NK-92 (cell line): ENCODE measurements around the gene GIGYF2.
"Not testable (repeated sequence)": the region's sequence is repeated elsewhere in the genome, so short reads cannot be mapped to it uniquely, and the experiment has no call there.

Experiments used
- DNase-seq: peaks from one replicate; lab custom pipeline; 2025; ENCODE audit not compliant: unreplicated experiment; lab: John Stamatoyannopoulos, UW

The GIGYF2 gene

GRCh38 chr2:232800166-232800565, 103.0 kb downstream of the GIGYF2 start:
- DNase-seq = no peak

GRCh38 chr2:232802091-232802490, 105.0 kb downstream of the GIGYF2 start:
- DNase-seq = no peak

- DNase-seq = no peak
These were observed 112.4 kb downstream of the GIGYF2 start for GRCh38 chr2:232809349-232810124.

GRCh38 chr2:232810444-232810843, 113.3 kb downstream of the GIGYF2 start:
- DNase-seq = no peak

GRCh38 chr2:232815569-232815968, 118.4 kb downstream of the GIGYF2 start:
- DNase-seq = no peak

GRCh38 chr2:232816657-232817056, 119.5 kb downstream of the GIGYF2 start:
- no peak for DNase-seq

GRCh38 chr2:232817756-232818155, 120.6 kb downstream of the GIGYF2 start:
- no peak for DNase-seq

GRCh38 chr2:232829988-232830387, 132.9 kb downstream of the GIGYF2 start:
- no peak for DNase-seq

GRCh38 chr2:232831496-232831895, 134.4 kb downstream of the GIGYF2 start:
- DNase-seq = no peak

GRCh38 chr2:232833830-232834229, 136.7 kb downstream of the GIGYF2 start:
- DNase-seq = no peak

- no peak for DNase-seq
These were observed 138.6 kb downstream of the GIGYF2 start for GRCh38 chr2:232835687-232836208.

- DNase-seq = no peak
These were observed 139.8 kb downstream of the GIGYF2 start for GRCh38 chr2:232836934-232837333.

- DNase-seq = no peak
These were observed 141.3 kb downstream of the GIGYF2 start for GRCh38 chr2:232838406-232838874.

GRCh38 chr2:232839411-232840079, 142.4 kb downstream of the GIGYF2 start:
- no peak for DNase-seq

- DNase-seq = no peak
These were observed 145.6 kb downstream of the GIGYF2 start for GRCh38 chr2:232842689-232843088.

- DNase-seq = no peak
These were observed 146.7 kb downstream of the GIGYF2 start for GRCh38 chr2:232843834-232844233.

- no peak for DNase-seq
These were observed 148.9 kb downstream of the GIGYF2 start for GRCh38 chr2:232846055-232846454.

- DNase-seq = no peak
These were observed 152.9 kb downstream of the GIGYF2 start for GRCh38 chr2:232850039-232850438.

- not testable (repeated sequence) for DNase-seq
These were observed 154.9 kb downstream of the GIGYF2 start for GRCh38 chr2:232852081-232852480.

- DNase-seq = no peak
These were observed 155.5 kb downstream of the GIGYF2 start for GRCh38 chr2:232852676-232853075.

- no peak for DNase-seq
These were observed 157.0 kb downstream of the GIGYF2 start for GRCh38 chr2:232854082-232854481.

GRCh38 chr2:232857158-232857563, 160.0 kb downstream of the GIGYF2 start:
- no peak for DNase-seq
